ENCODE data around the gene PLEKHA6.
"Not testable (repeated sequence)": the region's sequence is repeated elsewhere in the genome, so short reads cannot be mapped to it uniquely, and the experiment has no call there.

Gene PLEKHA6

GRCh38 chr1:204321665-204322064 lies 38.1 kb downstream of the PLEKHA6 start:
- in situ Hi-C loops (cut with MboI; ENCODE audit: low pct_unique_long_range_greater_than_20kb, low sequenced_read_pairs) = no loop called here
- no peak for DNase-seq

- in situ Hi-C loops (cut with MboI; ENCODE audit: low pct_unique_long_range_greater_than_20kb, low sequenced_read_pairs) = no loop called here
Measured at GRCh38 chr1:204321051-204321450, 38.7 kb downstream of the PLEKHA6 start.

GRCh38 chr1:204320382-204320804 lies 39.3 kb downstream of the PLEKHA6 start:
- in situ Hi-C loops (cut with MboI; ENCODE audit: low pct_unique_long_range_greater_than_20kb, low sequenced_read_pairs) = no loop called here
- DNase-seq = no peak

More at GRCh38 chr1:204321051-204321450, 38.7 kb downstream of the PLEKHA6 start:
- no peak for DNase-seq

DNA sequence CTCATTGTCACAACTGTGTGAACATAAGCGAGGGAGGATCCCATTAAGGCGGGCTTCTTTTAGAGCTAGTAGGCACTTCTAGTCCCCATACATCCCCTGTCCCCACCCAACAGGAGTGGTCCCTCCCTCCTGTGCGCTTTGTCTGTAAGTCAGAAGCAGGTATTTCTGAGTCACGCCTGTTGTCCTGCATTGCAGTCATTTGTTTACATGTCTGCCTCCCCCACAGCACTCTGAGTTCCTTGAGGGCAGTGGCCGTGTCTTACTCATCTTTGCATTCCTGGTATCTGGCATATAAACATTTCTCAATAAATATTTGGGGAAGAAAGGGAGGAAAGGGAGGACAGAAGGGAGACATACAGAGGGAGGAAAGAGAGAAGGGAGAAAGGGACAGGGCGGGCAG lies 40.3 kb downstream of the PLEKHA6 start:
- in situ Hi-C loops (cut with MboI; ENCODE audit: low pct_unique_long_range_greater_than_20kb, low sequenced_read_pairs) = no loop called here
- no peak for DNase-seq

DNA sequence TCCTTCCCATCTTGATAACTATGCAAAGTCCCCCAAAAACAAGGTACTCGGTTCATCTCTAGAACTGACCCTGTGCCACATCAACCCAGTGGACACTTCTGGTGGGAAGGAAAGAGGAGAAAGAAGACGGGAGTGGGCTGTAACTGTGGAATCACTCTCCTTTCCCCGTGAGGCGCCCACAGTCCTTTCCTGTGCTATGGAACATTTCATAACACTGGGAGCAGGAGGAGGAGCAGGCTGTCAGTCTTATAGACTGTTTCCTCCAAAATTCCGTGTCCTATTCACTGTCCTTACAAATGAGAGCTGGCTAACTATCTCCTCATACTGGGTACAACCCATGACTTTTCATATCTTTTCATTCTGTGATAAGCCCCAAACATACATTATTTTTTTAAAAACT lies 40.7 kb downstream of the PLEKHA6 start:
- no peak for DNase-seq
- in situ Hi-C loops (cut with MboI; ENCODE audit: low pct_unique_long_range_greater_than_20kb, low sequenced_read_pairs) = no loop called here

- no peak for DNase-seq
- in situ Hi-C loops (cut with MboI; ENCODE audit: low pct_unique_long_range_greater_than_20kb, low sequenced_read_pairs) = no loop called here
Measured at GRCh38 chr1:204318324-204318723, 41.4 kb downstream of the PLEKHA6 start.

- no peak for DNase-seq
- in situ Hi-C loops (cut with MboI; ENCODE audit: low pct_unique_long_range_greater_than_20kb, low sequenced_read_pairs) = no loop called here
Measured at GRCh38 chr1:204317170-204317569, 42.6 kb downstream of the PLEKHA6 start.

DNA sequence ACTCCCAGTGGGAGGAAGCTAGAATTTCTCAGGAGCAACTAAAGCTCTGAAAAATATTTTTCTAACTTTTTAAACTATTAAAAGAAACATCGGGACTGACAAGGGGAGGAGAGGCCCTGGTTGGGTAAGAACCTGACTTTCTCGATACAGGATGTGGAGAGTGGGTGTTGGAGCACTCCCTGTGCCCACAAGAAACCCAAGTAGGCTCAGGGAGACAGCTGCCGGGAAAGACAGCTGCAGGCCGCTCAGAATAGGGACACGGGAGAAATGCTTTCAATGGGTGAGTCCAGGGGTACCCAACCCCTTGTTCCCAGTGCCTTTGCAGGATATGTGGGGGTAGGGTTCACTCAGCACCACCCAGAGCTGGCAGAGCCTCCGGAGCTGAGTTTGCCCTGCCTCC lies 43.6 kb downstream of the PLEKHA6 start:
- no peak for DNase-seq
- in situ Hi-C loops (cut with MboI; ENCODE audit: low pct_unique_long_range_greater_than_20kb, low sequenced_read_pairs) = no loop called here

GRCh38 chr1:204314893-204315658 lies 44.7 kb downstream of the PLEKHA6 start:
- DNase-seq = no peak
- in situ Hi-C loops (cut with MboI; ENCODE audit: low pct_unique_long_range_greater_than_20kb, low sequenced_read_pairs) = no loop called here

DNA sequence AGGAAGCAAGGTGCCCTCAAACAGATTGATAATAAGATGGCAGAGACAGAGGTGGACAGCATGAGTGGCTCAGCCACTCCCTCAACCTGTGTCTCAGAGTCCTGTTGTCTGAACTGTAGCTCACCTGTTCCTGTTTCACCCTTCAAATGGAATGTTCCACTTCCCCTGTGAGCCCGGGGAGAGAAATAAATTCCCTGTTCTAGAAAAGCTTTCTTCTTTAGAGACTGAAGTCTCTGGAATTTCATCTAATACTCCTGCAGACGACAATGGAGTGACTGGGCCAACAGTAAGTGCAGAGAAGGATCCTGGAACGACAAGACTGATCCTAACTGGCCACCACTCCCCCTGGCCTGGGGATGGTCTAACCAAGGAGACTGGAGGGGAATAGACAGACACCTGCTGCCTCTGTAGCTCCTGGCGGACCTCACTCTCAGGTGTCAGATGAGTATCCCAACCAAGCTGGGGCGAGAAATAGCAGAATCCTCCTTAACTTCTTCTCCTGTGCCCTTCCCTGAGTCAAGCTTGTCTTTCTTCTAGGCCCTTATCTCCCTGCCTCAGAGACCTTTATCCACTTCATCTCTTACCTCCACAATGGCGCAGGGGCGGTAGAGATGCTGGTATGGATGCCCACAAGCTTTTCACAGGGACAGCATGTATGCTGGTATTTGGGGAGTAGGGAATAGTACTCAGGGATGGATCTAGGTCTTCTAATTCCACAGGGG lies 45.4 kb downstream of the PLEKHA6 start:
- DNase-seq = no peak
- in situ Hi-C loops (cut with MboI; ENCODE audit: low pct_unique_long_range_greater_than_20kb, low sequenced_read_pairs) = no loop called here

DNA sequence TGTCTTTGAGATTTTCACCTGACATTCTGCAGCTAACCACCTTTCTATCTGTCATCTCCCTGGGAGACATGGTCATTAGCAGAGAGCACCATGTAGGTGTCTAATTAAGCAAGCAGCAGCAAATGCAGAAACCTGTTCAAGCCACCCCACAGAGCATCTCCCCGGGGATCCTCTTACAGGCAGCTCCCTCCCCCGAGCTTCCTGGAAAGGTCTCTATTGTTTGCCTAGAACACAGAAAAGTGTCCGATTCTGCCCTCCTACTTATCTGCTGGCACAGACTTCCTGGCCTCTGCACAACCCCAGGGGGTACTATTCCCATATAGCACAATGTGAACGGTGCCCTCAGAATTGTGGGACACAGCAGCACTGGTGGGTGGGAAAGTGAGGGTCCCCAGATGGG lies 46.1 kb downstream of the PLEKHA6 start:
- in situ Hi-C loops (cut with MboI; ENCODE audit: low pct_unique_long_range_greater_than_20kb, low sequenced_read_pairs) = no loop called here
- DNase-seq = no peak

GRCh38 chr1:204310970-204311369 lies 48.8 kb downstream of the PLEKHA6 start:
- in situ Hi-C loops (cut with MboI; ENCODE audit: low pct_unique_long_range_greater_than_20kb, low sequenced_read_pairs); DNase-seq: not testable (repeated sequence)

DNA sequence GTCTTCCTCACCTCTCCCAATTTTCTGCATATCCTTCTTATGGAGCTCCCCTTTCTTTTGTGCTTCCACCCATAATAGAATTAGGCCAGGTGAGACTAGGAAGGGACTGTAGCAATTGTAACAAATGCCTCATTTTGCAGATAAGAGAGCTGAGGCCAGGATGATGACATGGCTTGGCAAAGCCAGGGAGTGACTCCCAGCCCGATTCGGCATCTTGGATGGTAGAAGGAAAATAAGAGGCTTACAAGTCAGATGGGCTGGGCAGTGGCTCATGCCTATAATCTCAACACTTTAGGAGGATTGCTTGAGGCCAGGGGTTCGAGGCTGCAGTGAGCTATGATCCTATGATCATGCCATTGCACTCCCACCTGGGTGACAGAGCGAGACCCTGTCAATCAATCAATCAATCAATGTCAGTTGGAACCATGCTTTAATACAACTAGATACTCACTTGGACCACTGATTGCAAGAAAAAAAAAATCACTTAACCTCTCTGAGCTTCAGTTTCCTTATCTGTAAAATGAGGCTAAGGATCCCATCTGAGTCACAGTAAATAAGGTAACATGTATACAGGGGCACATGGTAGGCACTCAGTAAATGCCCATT lies 51.6 kb downstream of the PLEKHA6 start:
- DNase-seq = no peak
- in situ Hi-C loops (cut with MboI; ENCODE audit: low pct_unique_long_range_greater_than_20kb, low sequenced_read_pairs) = no loop called here

DNA sequence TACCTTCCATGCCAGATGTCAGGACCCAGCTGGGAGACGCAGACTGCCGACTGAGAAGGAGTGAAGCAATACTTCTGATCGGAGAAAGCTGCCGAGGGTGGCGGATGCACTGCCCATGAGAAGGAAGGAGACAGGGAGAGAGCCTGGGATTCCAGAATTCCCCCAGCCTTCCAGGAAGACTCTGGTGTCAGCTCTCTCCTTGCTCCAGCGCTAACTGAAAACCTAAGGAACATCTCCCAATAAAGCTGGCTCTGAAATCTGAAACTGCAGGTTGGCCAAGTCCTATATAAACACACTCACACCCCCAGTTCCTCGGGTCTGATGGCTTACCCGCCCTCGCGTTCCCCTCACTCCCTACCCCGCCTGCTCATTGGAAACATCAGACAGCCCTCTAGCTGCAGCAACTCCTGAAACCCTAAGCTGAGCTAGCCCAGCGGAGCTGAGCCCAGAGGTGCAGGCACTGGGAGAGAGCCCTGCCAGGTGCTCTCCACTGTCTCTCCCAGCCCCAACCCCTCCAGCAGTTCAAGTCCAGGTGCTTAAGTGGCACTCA lies 52.3 kb downstream of the PLEKHA6 start:
- in situ Hi-C loops (cut with MboI; ENCODE audit: low pct_unique_long_range_greater_than_20kb, low sequenced_read_pairs) = no loop called here

DNA sequence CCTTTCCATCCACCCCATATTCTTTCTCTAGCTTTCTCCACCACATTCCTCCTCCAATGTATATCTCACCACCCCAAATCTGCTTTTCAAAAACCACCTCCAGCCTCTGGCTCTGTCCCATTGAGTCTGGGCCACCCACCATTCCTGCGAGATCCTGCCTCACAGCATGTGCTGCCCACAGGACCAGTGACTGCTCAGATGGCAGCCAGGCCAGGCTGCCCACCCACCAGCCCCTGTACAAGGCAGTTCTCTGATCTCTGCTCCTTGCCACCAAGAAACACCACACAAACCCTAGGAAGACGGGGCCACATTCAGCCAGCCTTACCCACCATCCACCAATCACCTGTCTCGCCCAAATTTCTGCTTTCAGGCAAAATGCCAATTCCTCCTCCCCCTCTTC lies 53.7 kb downstream of the PLEKHA6 start:
- in situ Hi-C loops (cut with MboI; ENCODE audit: low pct_unique_long_range_greater_than_20kb, low sequenced_read_pairs) = no loop called here

More for the DNA sequence above, 52.3 kb downstream of the PLEKHA6 start:
- DNase-seq = no peak

DNA sequence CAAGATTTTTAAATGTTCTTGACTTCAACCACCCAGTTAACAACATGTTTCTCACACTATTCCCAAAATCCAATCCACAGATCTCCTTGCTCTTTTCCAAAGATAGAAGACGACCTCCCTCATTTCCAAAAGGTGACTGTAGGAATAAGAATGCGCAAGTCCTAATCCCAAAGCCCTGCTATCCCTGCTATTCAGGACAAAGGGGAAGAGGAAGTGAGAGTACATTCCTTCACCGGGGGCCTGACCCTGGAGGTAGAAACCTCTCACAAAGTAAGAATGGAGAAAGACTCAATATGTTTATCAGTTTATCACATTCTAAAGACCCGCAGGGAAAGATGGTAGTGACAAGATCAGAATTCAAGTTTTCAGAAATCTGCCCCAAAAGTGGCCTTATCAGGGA lies 55.7 kb downstream of the PLEKHA6 start:
- in situ Hi-C loops (cut with MboI; ENCODE audit: low pct_unique_long_range_greater_than_20kb, low sequenced_read_pairs) = no loop called here
- DNase-seq = no peak

More for the DNA sequence above, 53.7 kb downstream of the PLEKHA6 start:
- DNase-seq = no peak

DNA sequence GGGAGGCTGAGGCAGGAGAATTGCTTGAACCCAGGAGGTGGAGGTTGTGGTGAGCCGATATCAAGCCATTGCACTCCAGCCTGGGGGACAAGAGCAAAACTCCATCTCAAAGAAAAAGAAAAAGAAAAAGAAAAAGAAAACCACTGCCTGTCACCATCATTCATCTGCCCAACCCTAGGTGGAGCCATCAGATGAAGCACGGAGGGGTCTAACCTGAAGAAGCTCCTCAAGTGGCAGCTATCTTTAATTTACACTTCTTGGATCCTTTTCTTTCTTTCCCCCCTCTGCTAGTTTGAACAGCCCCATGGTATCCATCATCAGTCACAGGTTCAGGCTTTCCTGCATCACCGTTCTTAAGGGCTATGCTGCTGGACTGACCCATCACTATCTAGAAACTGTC lies 57.0 kb downstream of the PLEKHA6 start:
- no peak for DNase-seq
- in situ Hi-C loops (cut with MboI; ENCODE audit: low pct_unique_long_range_greater_than_20kb, low sequenced_read_pairs) = no loop called here

- DNase-seq = no peak
- in situ Hi-C loops (cut with MboI; ENCODE audit: low pct_unique_long_range_greater_than_20kb, low sequenced_read_pairs) = no loop called here
Measured at GRCh38 chr1:204301171-204301957, 58.4 kb downstream of the PLEKHA6 start.

DNA sequence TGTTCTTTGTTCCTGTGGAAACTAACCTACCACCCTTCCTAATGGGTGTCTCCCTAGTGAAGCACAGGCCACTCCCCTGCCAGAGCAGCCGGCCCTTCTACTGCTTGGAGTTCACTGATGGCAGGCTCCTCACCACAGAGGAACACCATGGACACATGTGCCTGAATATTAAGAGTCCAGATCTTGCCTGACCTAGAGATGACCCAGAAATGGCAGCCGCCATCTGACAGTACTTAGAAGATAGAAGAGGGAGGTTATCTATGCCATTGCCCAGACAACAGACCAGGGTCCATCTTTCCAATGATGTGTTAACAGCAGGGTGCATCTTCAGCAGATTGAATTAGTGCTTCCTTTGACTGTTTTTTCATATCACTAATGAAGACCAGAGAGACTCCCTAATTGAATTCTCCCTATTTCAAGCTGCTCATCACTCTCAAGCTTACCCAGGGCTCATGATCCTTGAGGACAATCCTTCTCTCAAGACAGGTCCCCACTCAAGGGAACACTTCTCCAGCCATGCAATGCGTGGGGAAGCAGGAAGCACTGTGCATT lies 59.8 kb downstream of the PLEKHA6 start:
- in situ Hi-C loops (cut with MboI; ENCODE audit: low pct_unique_long_range_greater_than_20kb, low sequenced_read_pairs) = no loop called here
- DNase-seq = no peak

Measured in KBM-7 (cell line).